D341Med (cell line): Measurements from ENCODE around the gene CDH9.
"Not testable (repeated sequence)": the region's sequence is repeated elsewhere in the genome, so short reads cannot be mapped to it uniquely, and the experiment has no call there.

ENCODE experiments used
- DNase-seq: peaks from one replicate; pipeline ENCODE4 v3.0.0; 2012; ENCODE audit warnings: low spot score

The CDH9 gene

GRCh38 chr5:26945901-26946300 is 92.5 kb downstream of the CDH9 start:
- no peak for DNase-seq

DNA sequence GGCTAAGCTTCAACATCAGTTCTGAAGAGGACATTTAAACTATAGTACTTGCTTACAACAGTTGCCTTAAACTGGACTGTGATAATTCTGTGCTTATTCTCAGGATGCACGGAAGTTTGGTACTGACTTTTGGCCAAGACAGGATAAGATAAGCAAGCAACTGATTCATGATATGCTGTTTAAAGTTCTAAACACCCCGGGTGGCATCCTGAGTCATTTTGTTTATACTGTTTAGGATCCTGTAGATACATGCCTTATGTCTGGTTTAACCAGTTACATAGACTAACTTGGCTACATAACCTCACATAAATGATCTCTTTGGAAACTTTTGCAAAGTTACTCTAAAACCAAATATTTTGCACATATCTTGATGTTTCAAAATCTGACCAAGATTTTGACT is 95.9 kb downstream of the CDH9 start:
- DNase-seq: no peak

DNA sequence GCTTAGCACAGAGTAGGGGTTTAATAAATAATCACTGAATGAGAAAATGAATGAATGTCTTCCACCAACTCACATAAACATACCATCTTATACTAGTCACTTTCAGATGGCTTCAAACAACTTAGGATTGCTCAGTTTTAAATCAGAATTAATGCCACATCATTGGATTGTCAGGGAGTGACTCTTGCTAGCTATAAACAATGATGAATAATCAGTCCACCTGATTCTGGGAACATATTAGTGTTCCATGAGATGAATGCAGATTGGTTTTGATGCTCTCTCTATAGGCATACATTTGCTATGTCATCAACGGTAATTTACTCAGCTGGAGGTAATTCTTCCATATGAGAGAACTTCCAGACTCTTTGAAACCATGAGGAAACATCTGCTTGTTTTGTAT is 97.4 kb downstream of the CDH9 start:
- DNase-seq: no peak

GRCh38 chr5:26932238-26932637 is 106.1 kb downstream of the CDH9 start:
- no peak for DNase-seq

DNA sequence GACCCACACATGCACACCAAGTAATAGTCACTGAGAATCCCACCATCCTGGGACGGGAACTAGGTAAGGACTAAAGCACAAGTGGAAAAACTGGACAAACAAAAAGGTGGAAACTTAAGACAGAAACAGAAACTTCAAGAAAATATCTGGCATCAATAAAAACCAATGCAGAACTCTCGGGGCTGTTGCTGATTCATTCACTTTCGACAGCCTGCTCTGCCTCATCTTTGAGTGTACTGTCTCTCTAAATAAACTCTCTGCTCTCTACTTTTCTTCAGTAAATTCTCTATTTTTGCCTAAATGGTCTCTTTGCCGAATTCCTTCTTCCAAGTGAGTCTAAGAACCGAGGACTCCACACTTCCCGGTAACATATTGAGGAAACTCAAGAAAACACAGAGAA is 116.9 kb downstream of the CDH9 start:
- no peak for DNase-seq

GRCh38 chr5:26903469-26903868 is 134.9 kb downstream of the CDH9 start:
- DNase-seq: no peak

GRCh38 chr5:26894719-26895263 is 143.6 kb downstream of the CDH9 start:
- no peak for DNase-seq

- DNase-seq: no peak
These were observed 145.3 kb downstream of the CDH9 start for GRCh38 chr5:26893078-26893477.

DNA sequence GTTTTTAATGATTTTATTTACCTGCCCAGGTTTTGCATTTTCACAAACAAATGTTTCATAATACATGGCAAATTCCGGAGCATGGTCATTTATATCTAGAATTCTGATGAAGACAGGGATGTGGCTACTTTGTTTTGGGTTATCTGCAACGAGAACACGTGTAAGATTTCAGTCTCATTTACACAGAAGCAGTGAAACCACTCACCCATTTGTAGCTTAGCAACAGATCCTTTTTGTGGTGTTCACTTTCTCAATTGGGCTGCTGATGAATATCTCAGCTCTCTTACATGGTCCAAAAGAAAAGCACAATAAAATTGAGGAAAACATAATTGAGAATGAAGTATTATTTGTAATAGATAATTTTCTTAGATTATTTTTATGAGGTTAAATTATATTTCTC is 148.6 kb downstream of the CDH9 start:
- DNase-seq: no peak

DNA sequence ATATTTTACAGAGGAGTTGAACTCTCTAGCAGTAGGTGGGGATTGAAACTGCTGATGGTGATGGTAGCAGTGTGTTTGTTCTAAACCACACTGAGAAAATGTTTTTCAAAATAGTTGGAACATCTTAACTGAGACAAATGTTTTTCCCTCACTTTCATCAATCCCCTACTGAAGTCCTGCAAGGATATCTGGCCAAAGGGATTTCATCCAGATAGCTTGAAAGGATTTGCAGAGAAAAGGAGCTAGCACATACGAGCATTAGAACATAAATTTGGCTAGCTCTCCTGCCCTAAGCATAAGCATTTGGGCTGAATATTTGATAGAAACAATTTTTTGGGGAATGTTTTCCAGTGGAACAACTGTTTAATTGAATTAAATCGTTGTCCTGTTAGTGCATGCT is 153.9 kb downstream of the CDH9 start:
- DNase-seq: no peak

GRCh38 chr5:26883375-26883774 is 155.0 kb downstream of the CDH9 start:
- DNase-seq: no peak

GRCh38 chr5:26881901-26882300 is 156.5 kb downstream of the CDH9 start:
- DNase-seq: no peak

DNA sequence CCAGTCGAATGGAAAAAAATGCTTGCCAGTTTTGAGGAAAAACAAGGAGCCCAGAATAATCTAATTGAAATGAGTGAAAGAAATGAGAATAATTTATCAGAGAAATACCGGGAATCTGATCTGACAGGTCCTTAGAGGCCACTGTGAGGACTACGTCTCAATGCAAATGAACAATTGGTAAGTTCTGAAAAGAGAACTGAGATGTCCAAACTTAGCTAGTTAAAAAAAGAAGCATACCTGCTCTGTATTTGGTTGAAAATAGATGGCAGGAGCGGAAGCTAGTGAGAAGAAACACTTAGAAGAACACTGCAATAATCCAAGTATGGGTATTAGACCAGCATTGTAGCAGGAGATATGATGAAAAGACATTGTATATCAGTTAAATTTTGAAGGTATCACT is 161.2 kb downstream of the CDH9 start:
- DNase-seq: no peak

DNA sequence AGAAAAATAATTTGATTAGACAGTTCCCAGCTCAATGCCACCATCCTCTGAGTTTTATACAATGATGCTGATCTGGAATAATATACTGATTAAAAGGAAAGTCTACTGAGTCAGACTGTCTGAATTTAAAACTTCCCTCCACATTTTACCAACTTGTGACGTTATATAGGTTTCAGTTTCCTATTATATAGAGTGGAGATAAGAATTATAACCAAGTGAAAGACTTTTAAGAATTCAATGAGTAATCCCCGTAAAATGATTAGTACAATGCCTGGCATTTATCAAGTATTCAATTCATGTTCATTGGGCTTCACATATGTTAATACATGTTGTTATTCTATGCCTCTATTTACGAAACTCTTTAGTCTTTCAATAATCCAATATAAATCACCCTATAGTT is 166.0 kb downstream of the CDH9 start:
- DNase-seq: no peak

GRCh38 chr5:26869781-26870180 is 168.6 kb downstream of the CDH9 start:
- DNase-seq: no peak

- no peak for DNase-seq
These were observed 169.9 kb downstream of the CDH9 start for GRCh38 chr5:26868504-26868903.

DNA sequence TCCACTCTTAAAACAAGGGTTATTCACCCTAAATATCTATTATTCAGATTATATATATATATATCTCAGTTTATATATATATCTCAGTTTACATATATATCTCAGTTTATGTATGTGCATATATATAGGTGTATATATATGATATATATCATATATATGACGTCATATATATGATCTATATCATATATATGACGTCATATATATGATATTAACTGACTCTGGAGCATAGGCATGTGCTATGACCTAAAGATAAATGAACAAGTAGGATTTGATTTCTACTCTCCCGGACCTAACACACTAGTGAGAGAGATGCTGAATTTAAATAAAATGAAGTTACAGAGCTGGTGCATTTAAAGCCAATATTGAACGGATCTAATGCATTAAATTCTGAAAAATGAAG is 174.3 kb downstream of the CDH9 start:
- no peak for DNase-seq

- DNase-seq: no peak
These were observed 182.1 kb downstream of the CDH9 start for GRCh38 chr5:26856238-26856637.

GRCh38 chr5:26852450-26852849 is 185.9 kb downstream of the CDH9 start:
- DNase-seq: not testable (repeated sequence)

- DNase-seq: no peak
These were observed 191.2 kb downstream of the CDH9 start for GRCh38 chr5:26847041-26847736.

GRCh38 chr5:26843677-26844076 is 194.7 kb downstream of the CDH9 start:
- no peak for DNase-seq

DNA sequence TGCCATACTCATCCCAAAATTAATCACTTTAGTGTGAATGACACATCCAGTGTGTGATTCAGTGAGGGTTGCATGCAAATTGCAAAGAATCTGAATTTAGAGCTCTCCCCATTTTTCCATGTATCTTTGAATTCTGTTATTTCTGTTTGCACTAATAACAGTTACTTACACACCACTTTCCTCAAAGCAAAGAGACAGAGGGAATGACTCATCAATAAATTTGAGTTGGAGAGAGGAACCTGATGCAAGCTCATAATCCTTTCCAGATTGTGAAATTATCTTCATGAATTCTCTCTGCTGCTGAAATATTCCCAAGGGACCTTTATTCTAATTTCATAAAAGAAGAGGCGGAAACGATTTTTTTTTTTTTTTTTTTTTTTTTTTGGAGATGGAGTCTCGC is 204.8 kb downstream of the CDH9 start:
- DNase-seq: no peak
